Stimulated activated CD8-positive, alpha-beta memory T cell treated with anti-CD3 and anti-CD28 coated beads, Interleukin-12 subunit alpha, Interleukin-12 subunit beta, amount 100 ng/mL, for 24 hours (primary cell): Measurements from ENCODE around the gene HBB.
"Not testable (repeated sequence)": the region's sequence is repeated elsewhere in the genome, so short reads cannot be mapped to it uniquely, and the experiment has no call there.

ENCODE experiments used
- DNase-seq: peaks from one replicate; pipeline ENCODE4 v3.0.0-alpha.2; 2020; ENCODE audit errors: extremely low read depth

Gene HBB

GRCh38 chr11:5226732-5227310 is at the start of gene HBB:
TSS of gene HBB (minus strand) at chr11:5227071. CDS start at chr11:5227021, 50 bp downstream.
- no peak for DNase-seq

- DNase-seq: no peak
These were observed 48.7 kb upstream of the HBB start for GRCh38 chr11:5275369-5276110.

- no peak for DNase-seq
These were observed 47.5 kb upstream of the HBB start for GRCh38 chr11:5274395-5274794.

GRCh38 chr11:5272395-5273017 is 45.6 kb upstream of the HBB start:
- DNase-seq: no peak

- no peak for DNase-seq
These were observed 42.9 kb upstream of the HBB start, which contains the start of gene HBE1 for GRCh38 chr11:5269715-5270147. TSS of gene HBE1 (minus strand) at chr11:5269945. CDS start at chr11:5269890, 55 bp downstream.

- DNase-seq: no peak
These were observed 40.2 kb upstream of the HBB start for GRCh38 chr11:5267033-5267563.

GRCh38 chr11:5266609-5267008 is 39.7 kb upstream of the HBB start:
- DNase-seq: no peak

GRCh38 chr11:5265832-5266231 is 39.0 kb upstream of the HBB start:
- no peak for DNase-seq

- DNase-seq: no peak
These were observed 31.8 kb upstream of the HBB start for GRCh38 chr11:5258543-5259262.

- DNase-seq: no peak
These were observed 30.4 kb upstream of the HBB start for GRCh38 chr11:5257296-5257695.

GRCh38 chr11:5254646-5255413 is 28.0 kb upstream of the HBB start, which contains the start of gene HBG2:
TSS of gene HBG2 (minus strand) at chr11:5254781. CDS start at chr11:5254728, 53 bp downstream.
- DNase-seq: not testable (repeated sequence)

GRCh38 chr11:5254023-5254422 is 27.2 kb upstream of the HBB start:
- DNase-seq: not testable (repeated sequence)

GRCh38 chr11:5253440-5253839 is 26.6 kb upstream of the HBB start:
- not testable (repeated sequence) for DNase-seq

- no peak for DNase-seq
These were observed 26.0 kb upstream of the HBB start for GRCh38 chr11:5252919-5253265.

GRCh38 chr11:5252192-5252918 is 25.5 kb upstream of the HBB start:
- no peak for DNase-seq

- no peak for DNase-seq
These were observed 24.9 kb upstream of the HBB start for GRCh38 chr11:5251746-5252145.

GRCh38 chr11:5250543-5251204 is 23.8 kb upstream of the HBB start:
- no peak for DNase-seq

- not testable (repeated sequence) for DNase-seq
These were observed 23.0 kb upstream of the HBB start, which contains the start of gene HBG1 for GRCh38 chr11:5249807-5250396. TSS of gene HBG1 (minus strand) at chr11:5249857. CDS start at chr11:5249804, 53 bp downstream.

GRCh38 chr11:5248498-5248897 is 21.6 kb upstream of the HBB start:
- DNase-seq: not testable (repeated sequence)
